Natural killer cell (primary cell): ENCODE data around the gene TMEM8B. TPM values are rescaled to one million over a fixed set of nuclear protein-coding genes. Genes with fewer than 3 reads are reported as not detected.

Experiments
- ATAC-seq, 3 donors: fragments of 150-1000 bp in 2 of 3; fragments of 200-7000 bp in 1 of 3; cut with Tn5 transposase; 1 replicate in 1 of 3; 2 replicates in 2 of 3; pipeline ENCODE4 v1.10.0; 2021; ENCODE audit warnings: mild to moderate bottlenecking in 2 of 3, moderate library complexity in 2 of 3
- DNase-seq, 2 donors: peaks; one replicate each; pipeline versions ENCODE4 v3.0.0 to v3.0.0-alpha.2; 2013 to 2021; ENCODE audit warnings: mixed read lengths in 1 of 2
- H3K27ac ChIP-seq: one replicate; pipeline ENCODE4 v1.5.1; 2013; ENCODE audit warnings: mild to moderate bottlenecking, low read length
- H3K27me3 ChIP-seq: one replicate; pipeline ENCODE4 v1.6.1; 2013; ENCODE audit warnings: low read length; ENCODE audit not compliant: control insufficient read depth, insufficient read depth
- H3K36me3 ChIP-seq: one replicate; pipeline ENCODE4 v1.6.1; 2013; ENCODE audit warnings: low read length; ENCODE audit not compliant: control insufficient read depth, insufficient read depth
- H3K4me1 ChIP-seq: one replicate; pipeline ENCODE4 v1.6.1; 2013; ENCODE audit warnings: low read length; ENCODE audit not compliant: control insufficient read depth, insufficient read depth
- H3K4me3 ChIP-seq: one replicate; pipeline ENCODE4 v1.5.1; 2013; ENCODE audit warnings: low read length
- H3K9me3 ChIP-seq: one replicate; pipeline ENCODE4 v1.6.1; 2013; ENCODE audit warnings: low read length; ENCODE audit not compliant: control insufficient read depth, insufficient read depth
- H3K27ac Mint-ChIP-seq, 2 donors: one replicate each; pipeline ENCODE4 v1.8.0; 2022; ENCODE audit warnings: mild to moderate bottlenecking in 2 of 2, mixed read lengths in 2 of 2, moderate library complexity in 1 of 2
- H3K27me3 Mint-ChIP-seq, 2 donors: one replicate each; pipeline ENCODE4 v1.8.0; 2022; ENCODE audit warnings: low read depth in 2 of 2, mixed read lengths in 2 of 2
- H3K36me3 Mint-ChIP-seq: one replicate; pipeline ENCODE4 v1.8.0; 2022; ENCODE audit warnings: mixed read lengths
- H3K4me1 Mint-ChIP-seq, 2 donors: one replicate each; pipeline ENCODE4 v1.8.0; 2022; ENCODE audit warnings: mixed read lengths in 2 of 2
- H3K4me3 Mint-ChIP-seq: one replicate; pipeline ENCODE4 v1.8.0; 2022; ENCODE audit warnings: mild to moderate bottlenecking, moderate library complexity, mixed read lengths
- H3K9me3 Mint-ChIP-seq, 2 donors: one replicate each; pipeline ENCODE4 v1.8.0; 2022; ENCODE audit warnings: mixed read lengths in 2 of 2
- WGBS: methylation state at CpG from one replicate; pipeline ENCODE4 v1.1.7; 2013; ENCODE audit warnings: missing lambda C conversion rate; ENCODE audit not compliant: insufficient coverage; 5-methylcytosine and 5-hydroxymethylcytosine counted together
- intact Hi-C: fragments of 100-400 bp; cut with micrococcal nuclease; formaldehyde crosslinking; loops from one replicate; pipeline ENCODE4 v1.14.2; 2022
- total RNA-seq, 4 donors: library from RNA; stranded (reverse); fragments of 120-200 nt in 1 of 4; gene quantifications; one replicate each; pipeline versions ENCODE4 v1.2.3 to v1.2.4, GENCODE V29; 2013 to 2022
- TF ChIP-seq, protein P1 (sequence below): fragments of 200-600 bp; IDR thresholded peaks from one replicate; pipeline ENCODE4 v1.8.0; 2022; ENCODE audit warnings: antibody characterized with exemption

The TMEM8B gene
- total RNA-seq, 3 donors from 2014 or later (not counting 1 experiment from before 2014, with no cell fraction given), result 5.2 to 7.8 (median 5.4) TPM

- no peaks in the 10 kb centered on the region for H3K36me3 ChIP-seq
- no peak overlapping the region for H3K27ac ChIP-seq
- Mint-ChIP-seq H3K27ac (no peak overlapping the region), H3K27me3 (peaks cover 16 to 19% of the 10 kb centered on the region in 2 donors), H3K36me3 (no peaks in the 10 kb centered on the region), H3K4me1 (peaks cover 7 to 14% of the 10 kb centered on the region in 2 donors), H3K4me3 (no peak overlapping the region), H3K9me3 (no peaks in the 10 kb centered on the region)
- ATAC-seq, result no peak
- no peaks in the 10 kb centered on the region for H3K9me3 ChIP-seq
- H3K27me3 ChIP-seq, result no peaks in the 10 kb centered on the region
- intact Hi-C loops, result no loop called here
- DNase-seq, result no peak
- WGBS, result 98% methylated on average over 4 of the region's 4 CpGs
- no peak overlapping the region for H3K4me3 ChIP-seq
- TF ChIP-seq, protein P1, sequence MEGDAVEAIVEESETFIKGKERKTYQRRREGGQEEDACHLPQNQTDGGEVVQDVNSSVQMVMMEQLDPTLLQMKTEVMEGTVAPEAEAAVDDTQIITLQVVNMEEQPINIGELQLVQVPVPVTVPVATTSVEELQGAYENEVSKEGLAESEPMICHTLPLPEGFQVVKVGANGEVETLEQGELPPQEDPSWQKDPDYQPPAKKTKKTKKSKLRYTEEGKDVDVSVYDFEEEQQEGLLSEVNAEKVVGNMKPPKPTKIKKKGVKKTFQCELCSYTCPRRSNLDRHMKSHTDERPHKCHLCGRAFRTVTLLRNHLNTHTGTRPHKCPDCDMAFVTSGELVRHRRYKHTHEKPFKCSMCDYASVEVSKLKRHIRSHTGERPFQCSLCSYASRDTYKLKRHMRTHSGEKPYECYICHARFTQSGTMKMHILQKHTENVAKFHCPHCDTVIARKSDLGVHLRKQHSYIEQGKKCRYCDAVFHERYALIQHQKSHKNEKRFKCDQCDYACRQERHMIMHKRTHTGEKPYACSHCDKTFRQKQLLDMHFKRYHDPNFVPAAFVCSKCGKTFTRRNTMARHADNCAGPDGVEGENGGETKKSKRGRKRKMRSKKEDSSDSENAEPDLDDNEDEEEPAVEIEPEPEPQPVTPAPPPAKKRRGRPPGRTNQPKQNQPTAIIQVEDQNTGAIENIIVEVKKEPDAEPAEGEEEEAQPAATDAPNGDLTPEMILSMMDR, result no peak
- H3K4me1 ChIP-seq, result no peaks in the 10 kb centered on the region
Observed at GRCh38 chr9:35862328-35862727, 33.3 kb downstream of the TMEM8B start.

DNA sequence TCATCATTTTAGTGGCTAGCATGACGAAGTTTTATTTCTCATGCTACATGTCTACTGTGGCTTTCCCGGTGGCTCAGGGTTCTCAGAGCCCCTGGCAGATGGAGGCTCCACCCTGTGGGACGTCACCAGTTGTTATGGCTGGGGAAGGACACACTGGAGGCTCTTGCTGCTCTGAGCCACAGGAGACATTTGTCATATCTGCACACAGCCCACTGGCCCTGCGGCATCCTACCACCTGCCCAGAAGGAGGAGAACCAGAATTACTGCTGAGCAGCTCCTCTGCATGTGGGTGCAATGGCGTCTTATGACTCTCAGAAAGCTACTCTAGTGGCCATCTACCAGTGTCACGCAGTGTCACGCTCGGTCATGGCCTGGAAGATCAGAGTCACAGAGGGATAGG lies 34.6 kb downstream of the TMEM8B start:
- DNase-seq, result no peak
- H3K36me3 Mint-ChIP-seq, result no peaks in the 10 kb centered on the region
- ATAC-seq, result no peak
- Histone ChIP-seq H3K27ac (no peak overlapping the region), H3K27me3 (no peaks in the 10 kb centered on the region), H3K4me1 (no peaks in the 10 kb centered on the region), H3K9me3 (no peaks in the 10 kb centered on the region), H3K36me3 (no peaks in the 10 kb centered on the region), H3K4me3 (no peak overlapping the region)
- TF ChIP-seq, protein P1, result no peak
- no peak overlapping the region for H3K4me3 Mint-ChIP-seq
- intact Hi-C loops, result no loop called here
- WGBS, result 80% methylated on average over 8 of the region's 8 CpGs
- H3K9me3 Mint-ChIP-seq, result no peaks in the 10 kb centered on the region
- peaks cover 16 to 19% of the 10 kb centered on the region in 2 donors for H3K27me3 Mint-ChIP-seq
- H3K27ac Mint-ChIP-seq, result no peak overlapping the region
- H3K4me1 Mint-ChIP-seq, result peaks cover 7 to 9% of the 10 kb centered on the region in 2 donors

DNA sequence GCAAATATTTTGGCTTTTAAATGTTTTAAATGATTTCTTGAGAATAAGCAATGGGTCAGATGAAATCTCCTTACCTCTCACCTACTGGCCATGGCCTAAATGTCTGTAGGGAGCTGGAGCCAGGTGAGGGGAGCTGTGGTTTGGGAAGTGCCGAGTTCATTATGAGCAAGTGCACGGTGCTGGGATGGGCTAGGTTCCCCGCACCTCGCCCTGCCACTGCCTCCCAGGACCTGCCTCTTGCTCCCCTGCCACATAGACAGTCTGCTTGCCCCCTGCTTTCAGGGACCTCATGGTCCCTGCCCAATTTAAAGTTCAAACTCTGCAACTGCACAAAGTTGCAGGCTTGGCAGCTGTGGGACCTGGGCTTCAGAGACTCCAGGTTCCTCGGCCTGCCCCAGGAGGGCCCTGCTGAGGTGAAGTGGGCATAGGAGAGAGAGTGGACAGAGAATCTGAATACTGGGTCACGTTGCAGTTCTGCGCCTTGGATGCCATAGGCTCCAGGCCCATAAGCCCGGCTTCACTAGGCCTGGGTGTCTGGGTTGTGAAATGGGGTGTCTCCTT lies 35.7 kb downstream of the TMEM8B start:
- no peak overlapping the region for H3K27ac ChIP-seq
- WGBS, result 97% methylated on average over 8 of the region's 8 CpGs
- intact Hi-C loops, result no loop called here
- Mint-ChIP-seq H3K4me1 (no peaks in the 10 kb centered on the region), H3K9me3 (no peaks in the 10 kb centered on the region), H3K27me3 (peaks cover 16 to 19% of the 10 kb centered on the region in 2 donors), H3K36me3 (no peaks in the 10 kb centered on the region), H3K4me3 (no peak overlapping the region), H3K27ac (no peak overlapping the region)
- H3K4me3 ChIP-seq, result no peak overlapping the region
- ATAC-seq, result no peak
- H3K36me3 ChIP-seq, result no peaks in the 10 kb centered on the region
- no peak for DNase-seq
- no peaks in the 10 kb centered on the region for H3K9me3 ChIP-seq
- H3K4me1 ChIP-seq, result no peaks in the 10 kb centered on the region
- H3K27me3 ChIP-seq, result no peaks in the 10 kb centered on the region
- TF ChIP-seq, protein P1, result no peak

DNA sequence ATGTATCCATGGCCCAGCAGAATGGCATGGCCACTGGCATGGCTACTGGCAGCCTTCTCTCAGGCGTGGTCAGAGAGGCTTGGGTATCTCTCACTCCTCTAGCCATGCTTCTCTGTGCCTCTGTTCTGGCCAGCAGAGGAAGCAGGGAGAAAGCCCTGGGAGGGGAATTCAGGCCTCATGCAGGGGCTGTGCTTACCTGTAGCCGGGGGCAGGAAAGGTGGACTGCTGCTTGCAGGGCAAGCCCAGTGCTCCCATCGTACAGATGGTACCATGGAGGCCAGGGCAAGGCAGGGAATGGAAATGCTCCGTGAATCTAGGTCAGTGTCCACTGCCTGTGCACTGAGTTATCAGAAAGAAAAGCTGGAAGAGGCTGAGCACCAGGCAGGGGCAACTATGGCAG lies 38.5 kb downstream of the TMEM8B start:
- Histone ChIP-seq H3K9me3 (no peaks in the 10 kb centered on the region), H3K4me3 (no peak overlapping the region), H3K4me1 (no peaks in the 10 kb centered on the region), H3K27ac (no peak overlapping the region), H3K36me3 (no peaks in the 10 kb centered on the region), H3K27me3 (no peaks in the 10 kb centered on the region)
- H3K4me1 Mint-ChIP-seq, result no peaks in the 10 kb centered on the region
- intact Hi-C loops, result no loop called here
- H3K36me3 Mint-ChIP-seq, result no peaks in the 10 kb centered on the region
- DNase-seq (no peak), ATAC-seq (no peak)
- TF ChIP-seq, protein P1, result no peak
- 85% methylated on average over 4 of the region's 4 CpGs for WGBS
- no peak overlapping the region for H3K27ac Mint-ChIP-seq
- no peak overlapping the region for H3K4me3 Mint-ChIP-seq
- no peaks in the 10 kb centered on the region for H3K9me3 Mint-ChIP-seq
- peaks cover 0 to 6% of the 10 kb centered on the region in 2 donors for H3K27me3 Mint-ChIP-seq
